ENCODE data around the gene SH2B3. TPM values are rescaled to one million over a fixed set of nuclear protein-coding genes. Genes with fewer than 3 reads are reported as not detected.

The SH2B3 gene
- total and polyA plus RNA-seq, 4 donors, result 9.6 to 46.0 (median 17.9) TPM

DNA sequence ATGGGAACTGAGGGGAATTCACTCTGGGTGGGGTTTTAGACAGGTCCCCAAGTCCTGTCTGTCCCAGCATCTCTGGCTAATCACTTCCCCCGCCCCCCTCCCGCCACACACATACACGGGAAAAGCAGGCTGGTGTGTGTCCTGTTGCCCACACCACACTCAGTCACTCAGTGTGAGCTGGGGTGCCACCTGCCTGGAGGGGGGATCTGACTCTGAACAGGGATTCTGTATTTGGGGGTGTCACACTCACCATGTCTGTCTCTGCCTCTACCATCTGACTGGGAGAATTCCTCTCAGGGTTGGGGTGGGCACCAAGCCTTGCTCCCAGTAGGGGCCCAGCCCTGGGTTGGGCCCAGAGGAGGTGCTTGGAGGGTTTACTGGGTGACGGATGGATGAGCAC, 31.1 kb downstream of the SH2B3 start:
- Histone ChIP-seq H3K4me3 (no peak overlapping the region), H3K9me3 (ENCODE audit: control insufficient read depth in 4 of 4, insufficient read depth in 3 of 4, low read length in 3 of 4) (no peaks in the 10 kb centered on the region), H3K9ac (ENCODE audit: insufficient read depth in 1 of 2, low read length in 2 of 2) (no peak overlapping the region), H3K27me3 (ENCODE audit: control insufficient read depth in 3 of 3, insufficient read depth in 3 of 3, low read length in 2 of 3) (no peaks in the 10 kb centered on the region), H3K36me3 (ENCODE audit: control insufficient read depth in 4 of 4, insufficient read depth in 4 of 4, low read length in 4 of 4) (peaks cover 0 to 8% (median 0%) of the 10 kb centered on the region in 4 donors), H3K4me1 (ENCODE audit: control insufficient read depth in 5 of 5, insufficient read depth in 5 of 5, low read length in 5 of 5) (peaks cover 4 to 47% (median 12%) of the 10 kb centered on the region in 5 donors), H3K27ac (ENCODE audit: low read depth in 1 of 2, low read length in 1 of 2) (peak overlapping the region; percentile 3 to 90)
- WGBS, 2 donors, result 55 to 74% methylated on average over 4 of the region's 4 CpGs
- TF ChIP-seq, protein P1, sequence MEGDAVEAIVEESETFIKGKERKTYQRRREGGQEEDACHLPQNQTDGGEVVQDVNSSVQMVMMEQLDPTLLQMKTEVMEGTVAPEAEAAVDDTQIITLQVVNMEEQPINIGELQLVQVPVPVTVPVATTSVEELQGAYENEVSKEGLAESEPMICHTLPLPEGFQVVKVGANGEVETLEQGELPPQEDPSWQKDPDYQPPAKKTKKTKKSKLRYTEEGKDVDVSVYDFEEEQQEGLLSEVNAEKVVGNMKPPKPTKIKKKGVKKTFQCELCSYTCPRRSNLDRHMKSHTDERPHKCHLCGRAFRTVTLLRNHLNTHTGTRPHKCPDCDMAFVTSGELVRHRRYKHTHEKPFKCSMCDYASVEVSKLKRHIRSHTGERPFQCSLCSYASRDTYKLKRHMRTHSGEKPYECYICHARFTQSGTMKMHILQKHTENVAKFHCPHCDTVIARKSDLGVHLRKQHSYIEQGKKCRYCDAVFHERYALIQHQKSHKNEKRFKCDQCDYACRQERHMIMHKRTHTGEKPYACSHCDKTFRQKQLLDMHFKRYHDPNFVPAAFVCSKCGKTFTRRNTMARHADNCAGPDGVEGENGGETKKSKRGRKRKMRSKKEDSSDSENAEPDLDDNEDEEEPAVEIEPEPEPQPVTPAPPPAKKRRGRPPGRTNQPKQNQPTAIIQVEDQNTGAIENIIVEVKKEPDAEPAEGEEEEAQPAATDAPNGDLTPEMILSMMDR (IDR thresholded peaks at IDR 0.05; ENCODE audit: control extremely low read depth, extremely low read depth), result no peak
- ATAC-seq (ENCODE audit: insufficient read depth, low FRiP score) (no peak), DNase-seq (no peak)

DNA sequence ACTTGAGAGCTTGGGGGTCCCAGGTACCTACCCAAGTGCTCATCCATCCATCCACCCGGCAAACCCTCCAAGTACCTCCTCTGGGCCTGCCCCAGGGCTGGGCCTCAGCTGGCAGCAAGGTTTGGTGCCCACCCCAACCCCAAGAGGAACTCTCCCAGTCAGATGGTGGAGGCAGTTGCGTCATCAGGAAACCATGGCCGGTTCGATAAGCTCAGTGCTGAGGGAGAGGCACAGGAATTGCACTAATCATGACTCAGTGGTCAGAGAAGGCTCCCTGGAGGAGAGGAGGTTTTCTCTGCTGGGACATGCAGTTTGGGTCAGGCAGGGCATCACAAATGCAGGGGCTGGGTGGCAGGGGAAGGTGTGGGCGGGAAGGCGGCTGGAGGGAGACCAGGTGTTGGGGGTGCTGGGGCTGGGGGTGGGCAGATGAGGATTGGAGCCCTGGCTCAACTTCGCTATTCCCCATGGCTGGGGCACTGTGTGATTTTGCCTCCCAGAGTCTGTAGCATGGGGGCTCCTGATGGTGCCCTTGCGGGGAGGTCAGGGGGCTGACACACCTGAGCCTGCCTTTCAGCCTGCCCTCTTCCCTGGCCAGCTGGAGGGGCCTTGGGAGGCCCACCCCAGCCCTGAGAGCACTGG, 32.2 kb downstream of the SH2B3 start:
- ATAC-seq (ENCODE audit: insufficient read depth, low FRiP score), result peak; percentile 38
- H3K9ac ChIP-seq (ENCODE audit: insufficient read depth in 1 of 2, low read length in 2 of 2), result no peak overlapping the region

DNA sequence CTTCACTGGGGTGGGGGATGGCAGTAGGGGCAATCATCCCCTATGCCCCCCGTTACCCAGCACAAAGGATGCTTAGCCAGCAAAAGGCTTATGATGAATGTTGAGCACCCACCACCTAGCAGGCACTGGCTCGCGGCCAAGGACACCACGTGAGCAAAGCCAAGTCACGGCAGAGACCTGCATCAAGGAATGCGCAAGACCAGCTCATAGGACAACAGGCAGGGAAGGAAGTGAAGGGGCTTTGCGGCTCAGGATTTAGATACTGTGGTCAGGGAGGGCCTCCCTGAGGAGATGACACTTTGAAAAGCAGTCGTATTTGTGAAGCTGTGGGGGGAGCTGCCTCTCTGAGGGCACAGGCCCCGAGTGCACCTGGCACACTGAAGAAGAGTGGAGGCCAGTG, 32.8 kb downstream of the SH2B3 start:
- Histone ChIP-seq H3K4me3 (no peak overlapping the region), H3K27ac (ENCODE audit: low read depth in 1 of 2, low read length in 1 of 2) (peak overlapping the region in 1 of 2 donors; percentile 90), H3K9ac (ENCODE audit: insufficient read depth in 1 of 2, low read length in 2 of 2) (no peak overlapping the region), H3K9me3 (ENCODE audit: control insufficient read depth in 4 of 4, insufficient read depth in 3 of 4, low read length in 3 of 4) (no peaks in the 10 kb centered on the region), H3K27me3 (ENCODE audit: control insufficient read depth in 3 of 3, insufficient read depth in 3 of 3, low read length in 2 of 3) (no peaks in the 10 kb centered on the region), H3K4me1 (ENCODE audit: control insufficient read depth in 5 of 5, insufficient read depth in 5 of 5, low read length in 5 of 5) (peaks cover 4 to 53% (median 12%) of the 10 kb centered on the region in 5 donors), H3K36me3 (ENCODE audit: control insufficient read depth in 4 of 4, insufficient read depth in 4 of 4, low read length in 4 of 4) (peaks cover 0 to 15% (median 2%) of the 10 kb centered on the region in 4 donors)
- WGBS, 2 donors, result 13 to 27% methylated on average over 9 of the region's 9 CpGs
- TF ChIP-seq, protein P1 (IDR thresholded peaks at IDR 0.05; ENCODE audit: control extremely low read depth, extremely low read depth), result no peak
- DNase-seq (peak in 2 of 3 donors; percentile 38 to 52), ATAC-seq (ENCODE audit: insufficient read depth, low FRiP score) (no peak)

More for the DNA sequence above, 32.2 kb downstream of the SH2B3 start:
- TF ChIP-seq, protein P1 (IDR thresholded peaks at IDR 0.05; ENCODE audit: control extremely low read depth, extremely low read depth), result no peak
- Histone ChIP-seq H3K27ac (ENCODE audit: low read depth in 1 of 2, low read length in 1 of 2) (peak overlapping the region in 1 of 2 donors; percentile 90), H3K9me3 (ENCODE audit: control insufficient read depth in 4 of 4, insufficient read depth in 3 of 4, low read length in 3 of 4) (no peaks in the 10 kb centered on the region), H3K36me3 (ENCODE audit: control insufficient read depth in 4 of 4, insufficient read depth in 4 of 4, low read length in 4 of 4) (peaks cover 0 to 13% (median 2%) of the 10 kb centered on the region in 4 donors), H3K4me3 (no peak overlapping the region), H3K27me3 (ENCODE audit: control insufficient read depth in 3 of 3, insufficient read depth in 3 of 3, low read length in 2 of 3) (no peaks in the 10 kb centered on the region), H3K4me1 (ENCODE audit: control insufficient read depth in 5 of 5, insufficient read depth in 5 of 5, low read length in 5 of 5) (peaks cover 4 to 50% (median 12%) of the 10 kb centered on the region in 5 donors)
- DNase-seq, result no peak
- 20 to 50% methylated on average over 8 of the region's 8 CpGs for WGBS, 2 donors
